Hypothalamus (tissue), 51 donors: ENCODE results near the gene SMC4.

Experiments used
- DNase-seq, 51 donors: peaks; one replicate each; lab custom pipeline; 2025; lab: John Stamatoyannopoulos, UW

The SMC4 gene

DNA sequence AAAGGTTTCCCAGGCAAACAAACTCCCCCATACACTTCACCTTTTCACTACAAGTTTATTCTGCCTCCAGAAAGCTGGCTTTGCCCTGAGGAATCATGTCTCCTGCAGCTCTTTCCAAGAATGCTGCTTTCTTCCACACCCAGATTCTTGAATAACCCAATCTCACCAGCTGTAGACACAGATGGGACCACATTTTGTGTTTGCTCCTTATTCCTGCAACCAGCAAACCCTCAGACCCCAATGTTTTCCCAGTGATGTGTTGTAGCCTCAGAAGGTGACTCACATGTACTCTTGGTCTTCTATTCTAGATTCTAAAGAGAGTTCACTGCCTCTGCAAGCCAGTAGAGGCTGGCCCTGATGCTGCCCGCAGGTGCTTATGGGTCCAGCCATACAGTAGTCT is 73.8 kb downstream of the SMC4 start:
- DNase-seq, result no peak

DNA sequence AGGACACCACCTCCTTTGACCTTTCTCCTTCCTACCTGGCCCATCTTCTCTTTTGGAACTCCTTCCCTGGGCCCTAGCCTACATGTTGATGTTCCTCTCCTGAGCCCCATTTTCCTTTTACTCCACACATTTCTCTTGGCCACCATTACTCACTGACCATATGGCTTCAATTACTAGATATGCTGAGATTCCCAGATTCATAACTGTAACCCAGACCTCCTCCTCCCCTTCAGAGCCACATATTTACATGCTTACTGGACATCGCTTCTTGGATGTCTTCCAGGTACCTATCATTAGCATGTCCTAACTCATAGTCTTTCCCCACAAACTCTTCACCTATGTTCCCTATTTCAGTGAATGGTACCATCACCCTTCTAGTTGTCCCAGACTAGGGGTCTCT is 74.5 kb downstream of the SMC4 start:
- DNase-seq, result no peak

DNA sequence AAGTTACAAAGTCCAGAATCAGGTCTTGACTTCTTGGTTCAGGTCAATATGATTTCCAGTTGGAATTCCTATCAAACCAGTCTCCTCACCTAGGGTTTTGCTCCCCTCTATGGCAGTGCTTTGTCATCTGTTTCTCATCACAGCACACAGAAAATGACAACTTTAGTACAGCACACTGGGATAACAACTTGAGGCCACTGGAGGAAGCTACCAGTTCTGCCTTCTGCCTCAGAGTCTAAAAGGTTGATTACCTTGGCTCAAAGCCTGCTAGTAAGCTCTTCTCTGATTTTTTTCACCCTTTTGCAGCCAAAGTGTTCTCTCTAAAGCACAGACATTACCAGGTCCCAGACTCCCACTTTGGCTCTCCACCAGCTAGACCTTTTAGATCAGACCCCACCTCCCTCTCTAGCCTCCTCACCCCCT is 75.0 kb downstream of the SMC4 start:
- no peak for DNase-seq

GRCh38 chr3:160475153-160475552 is 75.7 kb downstream of the SMC4 start:
- no peak for DNase-seq

- no peak for DNase-seq
Measured at GRCh38 chr3:160475884-160476283, 76.4 kb downstream of the SMC4 start.

- DNase-seq, result no peak
Measured at GRCh38 chr3:160477750-160478149, 78.3 kb downstream of the SMC4 start.

DNA sequence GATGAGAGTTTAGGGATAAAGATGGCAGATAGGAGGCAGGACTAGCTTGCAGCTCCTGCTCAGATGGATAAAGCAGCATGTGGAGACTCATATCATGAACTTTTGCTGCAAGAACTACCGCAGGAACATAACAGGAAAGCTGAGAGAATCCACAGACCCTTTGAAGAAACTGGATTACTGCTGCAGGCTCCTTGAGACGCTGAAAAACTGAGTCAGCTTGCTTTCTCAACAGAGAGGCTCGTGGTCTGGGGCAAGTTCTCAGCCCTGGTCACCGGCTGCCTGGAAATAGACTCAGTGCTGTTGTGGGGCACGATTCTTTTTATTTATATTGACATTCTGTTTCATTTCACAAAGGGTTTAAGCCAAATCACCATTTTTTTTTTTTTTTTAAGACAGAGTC is 78.9 kb downstream of the SMC4 start:
- no peak for DNase-seq

DNA sequence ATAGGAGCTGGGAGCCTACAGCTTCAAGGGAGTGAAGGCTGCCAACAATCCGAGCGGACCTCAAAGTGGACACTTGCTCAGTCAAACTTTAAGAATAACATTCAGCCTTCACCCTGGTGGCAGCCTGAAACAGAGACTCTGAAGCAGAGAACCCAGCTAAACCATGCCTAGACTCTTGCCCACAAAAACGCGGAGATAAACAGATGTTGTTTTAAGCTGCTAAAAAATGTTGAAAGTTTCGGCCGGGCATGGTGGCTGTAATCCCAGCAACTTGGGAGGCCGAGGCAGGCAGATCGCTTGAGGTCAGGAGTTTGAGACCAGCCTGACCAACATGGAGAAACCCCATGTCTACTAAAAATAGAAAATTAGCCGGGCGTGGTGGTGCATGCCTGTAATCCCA is 79.9 kb downstream of the SMC4 start:
- DNase-seq, result no peak

GRCh38 chr3:160480931-160481330 is 81.5 kb downstream of the SMC4 start:
- DNase-seq, result no peak

- DNase-seq, result no peak
Measured at GRCh38 chr3:160481856-160482255, 82.4 kb downstream of the SMC4 start.

DNA sequence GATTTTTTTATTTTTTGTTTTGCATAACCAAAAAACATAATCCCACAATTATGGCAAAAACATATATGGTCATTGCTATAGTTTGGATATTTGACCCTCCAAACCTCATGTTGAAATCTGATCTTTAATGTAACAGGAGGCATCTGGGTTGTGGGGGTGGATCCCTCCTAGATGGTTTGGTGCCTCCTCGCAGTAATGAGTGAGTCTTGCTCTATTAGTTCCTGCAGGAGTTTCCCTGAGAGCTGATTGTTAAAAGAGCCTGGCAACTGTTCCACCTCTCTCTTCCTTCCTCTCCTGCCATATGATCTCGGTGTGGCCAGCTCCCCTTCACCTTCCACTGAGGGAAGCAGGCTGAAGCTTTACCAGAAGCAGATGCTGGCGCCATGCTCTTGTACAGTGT is 83.3 kb downstream of the SMC4 start:
- no peak for DNase-seq
